Effector memory CD4-positive, alpha-beta T cell (primary cell): ENCODE data around the gene TEX2.
A peak's percentile ranks its signal among the peaks of the same experiment; 100 is the strongest.
"Not testable (repeated sequence)": the region's sequence is repeated elsewhere in the genome, so short reads cannot be mapped to it uniquely, and the experiment has no call there.

ENCODE experiments used
- DNase-seq, 3 donors: peaks; one replicate each; pipeline ENCODE4 v3.0.0-alpha.2; 2020
- H3K27ac ChIP-seq: 2 replicates; pipeline ENCODE4 v1.7.0; 2013; ENCODE audit warnings: mild to moderate bottlenecking, low read length, moderate library complexity; ENCODE audit not compliant: insufficient read depth, poor library complexity, severe bottlenecking
- H3K27me3 ChIP-seq: replicated peaks from 2 replicates; pipeline ENCODE4 v1.7.0; 2013; ENCODE audit warnings: mild to moderate bottlenecking, low read length; ENCODE audit not compliant: insufficient read depth, control insufficient read depth, poor library complexity, severe bottlenecking
- H3K36me3 ChIP-seq: 2 replicates; pipeline ENCODE4 v1.7.0; 2013; ENCODE audit warnings: mild to moderate bottlenecking, low read length, moderate library complexity; ENCODE audit not compliant: control insufficient read depth, insufficient read depth
- H3K4me1 ChIP-seq: 2 replicates; pipeline ENCODE4 v1.7.0; 2013; ENCODE audit warnings: low read length, mild to moderate bottlenecking; ENCODE audit not compliant: control insufficient read depth, insufficient read depth, poor library complexity, severe bottlenecking
- H3K4me3 ChIP-seq: 2 replicates; pipeline ENCODE4 v1.7.0; 2013; ENCODE audit warnings: low read length, low read depth, mild to moderate bottlenecking; ENCODE audit not compliant: insufficient read depth, poor library complexity, severe bottlenecking
- H3K9me3 ChIP-seq: 2 replicates; pipeline ENCODE4 v1.7.0; 2013; ENCODE audit warnings: mild to moderate bottlenecking, low read length, moderate library complexity; ENCODE audit not compliant: control insufficient read depth

Gene TEX2

DNA sequence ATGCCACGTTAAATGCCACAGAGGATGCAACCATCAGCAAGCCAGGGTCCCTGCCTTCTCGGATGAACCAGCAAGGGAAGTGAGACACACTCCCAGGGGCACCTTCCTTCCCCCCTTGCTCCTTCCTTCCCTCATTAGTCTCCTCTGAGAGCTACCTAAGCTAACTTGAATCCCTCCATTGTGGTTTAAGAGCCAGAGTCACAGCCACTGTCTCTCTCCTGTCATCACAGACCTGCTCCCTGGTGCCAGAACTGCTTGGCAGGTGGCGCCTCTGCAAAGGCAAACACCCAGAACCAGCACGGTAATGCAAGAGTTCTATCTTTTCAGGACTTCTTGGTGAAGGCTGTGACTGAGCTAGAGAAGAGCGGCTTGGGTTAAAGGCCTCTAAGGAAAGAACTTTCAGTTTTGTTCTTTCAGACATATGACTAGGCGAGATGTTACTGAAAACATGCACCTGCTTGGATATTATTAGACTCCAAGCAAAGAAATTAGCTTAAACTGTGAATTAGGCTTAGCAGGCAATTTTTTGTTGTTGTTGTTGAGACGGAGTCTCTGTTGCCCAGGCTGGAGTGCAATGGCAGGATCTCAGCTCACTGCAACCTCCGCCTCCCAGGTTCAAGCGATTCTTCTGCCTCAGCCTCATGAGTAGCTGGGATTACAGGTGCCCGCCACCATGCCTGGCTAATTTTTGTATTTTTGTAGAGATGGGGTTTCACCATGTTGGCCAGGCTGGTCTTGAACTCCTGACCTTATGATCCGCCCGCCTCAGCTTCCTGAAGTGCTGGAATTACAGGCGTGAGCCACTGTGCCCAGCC lies 141.9 kb downstream of the TEX2 start:
- not testable (repeated sequence) for H3K36me3 ChIP-seq, H3K27me3 ChIP-seq, H3K4me3 ChIP-seq, DNase-seq, H3K9me3 ChIP-seq
- H3K4me1 ChIP-seq = peaks cover 49% of the 10 kb centered on the region
- H3K27ac ChIP-seq = peak overlapping the region; percentile 59

DNA sequence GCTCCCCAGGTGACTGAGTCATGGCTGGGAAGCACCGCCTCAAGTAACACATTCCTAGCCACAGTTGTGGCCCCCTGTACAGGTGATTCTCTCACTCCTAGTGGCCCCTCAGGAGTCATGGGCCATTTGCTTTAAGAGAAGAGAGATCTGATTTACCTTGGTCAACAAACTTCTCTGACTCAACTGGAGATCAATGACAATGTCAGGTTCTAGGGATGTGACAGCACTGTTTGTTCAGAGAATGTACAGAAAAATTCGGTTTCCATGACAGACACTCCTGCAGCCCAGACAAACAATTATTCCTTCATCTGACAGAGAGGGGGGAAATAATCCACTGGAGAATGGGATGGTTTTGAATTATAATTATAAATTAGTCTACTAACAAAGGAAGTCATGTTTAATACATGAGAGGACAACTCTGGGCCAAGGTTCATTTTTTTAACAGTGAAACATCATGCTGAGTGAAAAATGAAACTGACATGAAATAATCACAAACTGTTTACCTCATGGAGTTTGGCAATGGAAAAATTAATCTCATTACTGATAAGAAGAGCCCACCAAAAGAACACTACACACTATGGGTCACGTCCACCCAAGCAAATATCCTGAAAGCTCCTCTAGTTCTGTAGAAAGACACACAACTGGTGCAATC lies 142.8 kb downstream of the TEX2 start:
- Histone ChIP-seq H3K4me3 (no peak overlapping the region), H3K36me3 (no peaks in the 10 kb centered on the region), H3K4me1 (peaks cover 51% of the 10 kb centered on the region), H3K27me3 (no peaks in the 10 kb centered on the region), H3K9me3 (no peaks in the 10 kb centered on the region), H3K27ac (peak overlapping the region; percentile 59)
- DNase-seq = no peak

DNA sequence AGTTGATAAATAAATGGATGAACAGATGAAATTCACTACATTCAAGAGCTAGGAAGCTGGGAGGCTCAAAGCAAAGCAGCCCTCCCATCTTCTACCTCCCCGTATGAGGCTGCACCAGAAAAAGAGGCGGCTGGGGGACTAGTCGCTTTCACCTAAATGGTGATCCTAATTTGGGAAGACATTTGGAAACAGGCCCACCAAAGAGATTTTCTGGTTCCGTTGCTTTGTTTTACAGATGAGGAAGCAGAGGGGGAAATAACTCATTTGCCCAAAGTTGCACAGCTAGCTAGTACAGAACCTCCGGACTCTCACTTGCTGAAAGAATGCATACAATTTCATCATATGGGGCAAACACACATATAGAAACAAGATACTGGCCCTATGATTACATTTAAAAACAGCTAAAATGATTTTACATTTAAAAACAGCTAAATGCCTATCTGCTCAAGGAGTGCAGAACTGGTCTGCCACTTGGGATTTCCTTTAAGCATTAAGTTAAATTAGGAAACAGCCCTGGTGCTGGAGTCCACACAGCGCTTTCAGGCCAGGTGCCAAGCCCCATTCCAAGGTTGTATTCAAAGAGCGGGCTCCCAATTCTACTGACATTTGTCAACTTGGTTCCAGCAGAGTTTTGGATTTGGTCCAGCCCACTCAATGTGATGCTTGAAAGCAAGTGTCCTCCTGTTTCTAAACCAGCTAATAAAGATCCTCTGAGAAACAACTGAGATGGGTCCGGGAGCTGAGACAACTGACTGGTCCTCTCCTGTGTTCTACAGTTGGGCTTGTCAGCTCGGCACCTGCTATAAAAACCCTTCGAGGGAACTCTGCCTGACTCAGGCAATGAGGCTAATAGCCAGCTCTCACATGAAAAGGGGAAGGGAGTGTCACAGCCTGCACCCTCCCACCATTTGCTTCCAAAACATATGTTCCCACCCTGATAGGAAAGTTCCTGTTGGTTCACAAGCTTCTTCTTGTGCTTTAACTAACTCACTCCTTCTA lies 144.8 kb downstream of the TEX2 start:
- DNase-seq = no peak
- Histone ChIP-seq H3K4me1 (peaks cover 48% of the 10 kb centered on the region), H3K4me3 (no peak overlapping the region), H3K9me3 (no peaks in the 10 kb centered on the region), H3K36me3 (peaks cover under 1% of the 10 kb centered on the region), H3K27ac (no peak overlapping the region), H3K27me3 (no peaks in the 10 kb centered on the region)

DNA sequence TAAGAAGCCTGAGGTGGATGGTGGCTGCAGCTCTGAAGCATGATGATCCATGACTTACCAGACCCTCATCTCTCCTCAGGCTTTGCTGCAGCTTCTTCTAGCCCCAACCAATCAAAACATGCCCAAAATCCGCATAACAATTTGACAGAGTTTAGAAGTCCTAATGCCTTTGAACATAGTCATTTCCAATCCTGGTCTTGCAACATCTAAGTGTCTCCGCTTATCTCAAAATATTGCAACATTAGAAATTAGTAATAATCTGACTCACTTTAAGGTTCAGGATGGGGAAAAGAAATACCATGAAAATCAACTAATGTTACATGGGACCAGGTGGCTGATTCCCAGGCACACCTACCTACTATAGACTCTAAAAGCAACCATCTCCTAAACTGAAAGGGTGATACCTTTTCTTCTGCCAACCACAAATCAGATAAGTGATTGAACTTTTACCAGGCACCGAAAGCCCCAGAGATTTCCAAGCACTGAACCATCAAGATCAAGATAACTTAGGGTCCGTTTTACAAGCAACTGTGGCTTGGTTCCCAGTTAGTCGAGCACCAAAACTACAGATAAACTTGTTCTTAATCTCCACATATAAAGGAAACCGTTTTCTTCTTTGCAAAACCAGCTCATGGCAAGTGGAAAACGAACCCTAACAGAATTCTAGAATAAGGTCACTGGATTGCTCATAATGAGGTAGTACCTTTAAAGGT lies 147.1 kb downstream of the TEX2 start:
- H3K9me3 ChIP-seq = no peaks in the 10 kb centered on the region
- H3K36me3 ChIP-seq = peaks cover 7% of the 10 kb centered on the region
- H3K4me3 ChIP-seq = no peak overlapping the region
- peaks cover 36% of the 10 kb centered on the region for H3K4me1 ChIP-seq
- DNase-seq = no peak
- H3K27ac ChIP-seq = peak overlapping the region; percentile 30
- no peaks in the 10 kb centered on the region for H3K27me3 ChIP-seq

DNA sequence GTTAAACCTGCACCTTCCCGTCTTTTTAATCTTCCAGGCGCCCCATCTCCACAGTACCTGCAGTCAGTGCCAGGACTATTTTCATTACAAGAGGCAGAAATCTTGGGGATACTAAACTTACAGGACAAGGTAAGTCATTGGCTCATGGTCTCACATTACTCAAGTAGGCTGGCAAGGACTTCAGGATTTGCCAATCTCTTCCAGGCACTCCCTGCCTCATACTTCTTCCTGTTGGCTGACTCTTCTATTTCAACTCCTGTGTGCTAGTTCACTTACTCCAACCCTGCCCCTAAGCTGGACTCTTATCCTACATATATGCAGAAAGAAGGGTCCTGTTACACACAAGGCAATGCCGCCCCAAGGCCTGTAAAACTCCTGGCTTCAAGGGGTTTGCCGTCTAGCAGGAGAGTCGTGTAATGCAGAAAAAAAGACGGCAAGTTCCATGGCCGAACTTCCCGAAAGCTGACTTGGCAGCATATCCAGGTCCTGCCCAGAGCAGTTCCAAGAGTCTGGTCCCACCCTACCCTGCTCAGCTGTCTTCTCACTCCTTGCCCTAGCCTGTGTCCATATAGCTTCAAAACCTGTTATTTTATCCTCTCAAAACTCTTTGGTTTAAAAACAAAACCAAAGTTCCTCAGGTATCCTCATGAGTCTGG lies 147.9 kb downstream of the TEX2 start:
- H3K4me1 ChIP-seq = peaks cover 31% of the 10 kb centered on the region
- H3K27me3 ChIP-seq = no peaks in the 10 kb centered on the region
- no peak overlapping the region for H3K4me3 ChIP-seq
- H3K27ac ChIP-seq = no peak overlapping the region
- H3K9me3 ChIP-seq = no peaks in the 10 kb centered on the region
- peaks cover 7% of the 10 kb centered on the region for H3K36me3 ChIP-seq
- no peak for DNase-seq

DNA sequence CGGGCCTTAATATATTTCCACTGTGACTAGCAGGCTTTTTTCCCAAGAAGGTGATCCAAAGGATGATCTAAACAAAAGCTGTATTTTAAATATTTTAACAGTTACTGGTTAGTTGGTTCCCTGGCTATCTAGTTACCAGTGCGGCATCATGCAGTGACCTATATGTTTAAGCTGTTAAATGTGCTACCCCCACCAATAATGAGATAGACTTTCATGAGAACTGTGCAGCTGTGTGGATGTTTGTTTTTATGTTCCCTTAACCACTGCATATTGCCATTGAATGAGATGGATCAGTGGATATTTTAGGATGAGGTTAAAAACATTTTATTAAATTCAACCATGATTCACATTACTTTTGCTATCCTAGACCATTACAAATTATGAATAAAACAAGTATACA lies 150.1 kb downstream of the TEX2 start:
- H3K4me3 ChIP-seq = no peak overlapping the region
- no peak for DNase-seq
- peaks cover 7% of the 10 kb centered on the region for H3K36me3 ChIP-seq
- no peak overlapping the region for H3K27ac ChIP-seq
- no peaks in the 10 kb centered on the region for H3K27me3 ChIP-seq
- H3K9me3 ChIP-seq = no peaks in the 10 kb centered on the region
- peaks cover 33% of the 10 kb centered on the region for H3K4me1 ChIP-seq

DNA sequence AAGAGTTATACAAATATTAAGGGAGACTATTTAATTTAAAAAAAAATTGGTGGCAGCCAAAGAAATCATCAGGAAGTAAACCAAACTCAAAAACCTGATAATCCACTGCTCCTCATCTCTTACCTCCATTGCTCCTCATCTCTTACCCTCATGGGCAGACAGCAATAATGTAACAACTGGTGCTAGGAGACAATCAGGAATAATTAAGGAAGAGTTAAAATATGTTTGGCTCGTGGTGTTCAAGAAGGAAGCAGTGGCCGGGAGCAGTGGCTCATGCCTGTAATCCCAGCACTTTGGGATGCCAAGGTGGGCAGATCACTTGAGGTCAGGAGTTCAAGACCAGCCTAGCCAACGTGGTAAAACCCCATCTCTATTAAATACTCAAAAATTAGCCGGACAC lies 151.2 kb downstream of the TEX2 start:
- no peak overlapping the region for H3K27ac ChIP-seq
- no peak for DNase-seq
- H3K4me1 ChIP-seq = peaks cover 40% of the 10 kb centered on the region
- H3K9me3 ChIP-seq = no peaks in the 10 kb centered on the region
- peaks cover 7% of the 10 kb centered on the region for H3K36me3 ChIP-seq
- H3K27me3 ChIP-seq = no peaks in the 10 kb centered on the region
- H3K4me3 ChIP-seq = no peak overlapping the region

DNA sequence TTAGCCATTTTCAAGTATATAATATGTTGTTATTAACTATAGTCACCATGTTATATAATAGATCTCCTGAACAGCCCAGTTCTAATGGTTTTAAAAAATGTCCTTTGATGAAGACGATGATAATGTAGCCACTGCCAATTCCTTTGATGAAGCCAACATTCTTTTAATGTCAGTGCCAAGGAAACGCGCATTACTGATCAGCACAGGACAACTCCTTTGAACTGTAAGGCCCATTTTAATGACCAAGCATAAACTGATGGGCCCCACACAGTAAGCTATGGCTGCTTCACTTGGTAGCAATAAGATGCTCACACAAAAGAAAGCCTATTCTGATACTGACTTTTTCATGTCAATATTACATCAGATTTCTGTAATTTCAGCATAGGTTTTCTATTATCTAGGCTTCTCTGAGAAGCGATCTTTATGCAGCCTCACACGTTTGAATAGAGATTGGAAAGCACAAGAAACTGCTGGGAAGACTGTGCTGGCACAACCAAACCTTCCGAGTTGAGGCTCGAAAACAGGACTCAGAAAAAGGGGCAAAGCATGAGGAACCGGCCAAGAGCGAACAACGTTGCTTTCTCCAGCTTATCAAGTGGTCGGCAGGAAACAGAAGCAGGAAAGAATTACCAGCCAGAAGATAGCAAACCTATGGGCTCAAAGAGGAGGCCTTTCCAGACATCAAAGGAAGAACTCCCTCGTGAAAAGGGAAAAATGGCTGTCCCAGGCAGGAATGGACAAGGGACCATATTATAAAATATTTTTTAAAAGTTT lies 152.5 kb downstream of the TEX2 start:
- Histone ChIP-seq H3K27me3 (no peaks in the 10 kb centered on the region), H3K4me3 (no peak overlapping the region), H3K4me1 (peaks cover 30% of the 10 kb centered on the region), H3K36me3 (peaks cover 7% of the 10 kb centered on the region), H3K9me3 (no peaks in the 10 kb centered on the region), H3K27ac (no peak overlapping the region)
- DNase-seq = no peak
